PFSK-1 (cell line): ENCODE results near the gene ACTR3.

Source experiments
- POLR2AphosphoS5 ChIP-seq: IDR thresholded peaks from 2 replicates; pipeline ENCODE4 v1.6.1; 2012; ENCODE audit warnings: low read depth, mild to moderate bottlenecking, control low read depth, low read length, moderate library complexity
- TAF1 ChIP-seq: IDR thresholded peaks from 2 replicates; pipeline ENCODE4 v1.6.1; 2012; ENCODE audit warnings: low read length, control low read depth, borderline replicate concordance; ENCODE audit not compliant: insufficient read depth
- TF ChIP-seq, protein P1 (sequence below), 2 experiments: IDR thresholded peaks; 2 replicates each; pipeline versions ENCODE4 v1.6.1 to v1.8.0; 2011 to 2012; ENCODE audit warnings: low read depth in 2 of 2, low read length in 2 of 2, control low read depth in 1 of 2, inconsistent platforms in 1 of 2, mild to moderate bottlenecking in 1 of 2, moderate library complexity in 1 of 2; ENCODE audit not compliant: insufficient read depth in 1 of 2

DNA sequence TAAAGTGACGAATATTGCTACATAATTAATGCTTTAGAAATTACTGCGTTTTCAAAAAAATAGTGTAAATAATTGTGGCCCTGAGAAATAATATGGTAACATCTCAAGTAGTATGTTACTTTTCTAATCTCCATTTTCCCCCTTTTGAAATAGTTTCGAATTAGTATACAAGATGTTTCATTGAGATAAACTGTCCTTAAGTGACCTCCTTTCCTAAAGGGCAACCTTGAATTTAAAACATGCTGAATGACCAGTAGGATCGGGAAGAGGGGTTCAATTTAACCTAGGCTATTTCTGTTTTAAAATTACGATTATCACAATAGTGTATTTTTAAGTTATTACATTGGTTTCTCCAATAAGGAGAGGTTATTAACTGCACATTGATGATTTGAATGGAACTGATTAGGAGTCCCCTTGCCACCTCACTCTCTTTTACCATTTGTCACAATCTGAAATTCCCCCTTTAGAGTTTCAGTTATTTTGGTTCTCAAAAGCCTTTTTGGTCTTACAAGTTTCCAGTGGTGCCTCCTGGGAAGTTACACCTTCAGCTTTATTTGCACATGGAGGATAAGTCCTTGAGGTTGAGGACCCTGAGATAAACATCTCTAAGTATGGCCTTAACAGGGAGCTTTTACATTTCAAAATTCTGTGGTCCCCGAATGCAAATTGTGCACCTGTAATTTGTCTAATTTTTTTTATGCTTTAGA is 2.3 kb downstream of the ACTR3 start:
- TF ChIP-seq POLR2AphosphoS5 (no peak), TAF1 (no peak)
- TF ChIP-seq, protein P1, sequence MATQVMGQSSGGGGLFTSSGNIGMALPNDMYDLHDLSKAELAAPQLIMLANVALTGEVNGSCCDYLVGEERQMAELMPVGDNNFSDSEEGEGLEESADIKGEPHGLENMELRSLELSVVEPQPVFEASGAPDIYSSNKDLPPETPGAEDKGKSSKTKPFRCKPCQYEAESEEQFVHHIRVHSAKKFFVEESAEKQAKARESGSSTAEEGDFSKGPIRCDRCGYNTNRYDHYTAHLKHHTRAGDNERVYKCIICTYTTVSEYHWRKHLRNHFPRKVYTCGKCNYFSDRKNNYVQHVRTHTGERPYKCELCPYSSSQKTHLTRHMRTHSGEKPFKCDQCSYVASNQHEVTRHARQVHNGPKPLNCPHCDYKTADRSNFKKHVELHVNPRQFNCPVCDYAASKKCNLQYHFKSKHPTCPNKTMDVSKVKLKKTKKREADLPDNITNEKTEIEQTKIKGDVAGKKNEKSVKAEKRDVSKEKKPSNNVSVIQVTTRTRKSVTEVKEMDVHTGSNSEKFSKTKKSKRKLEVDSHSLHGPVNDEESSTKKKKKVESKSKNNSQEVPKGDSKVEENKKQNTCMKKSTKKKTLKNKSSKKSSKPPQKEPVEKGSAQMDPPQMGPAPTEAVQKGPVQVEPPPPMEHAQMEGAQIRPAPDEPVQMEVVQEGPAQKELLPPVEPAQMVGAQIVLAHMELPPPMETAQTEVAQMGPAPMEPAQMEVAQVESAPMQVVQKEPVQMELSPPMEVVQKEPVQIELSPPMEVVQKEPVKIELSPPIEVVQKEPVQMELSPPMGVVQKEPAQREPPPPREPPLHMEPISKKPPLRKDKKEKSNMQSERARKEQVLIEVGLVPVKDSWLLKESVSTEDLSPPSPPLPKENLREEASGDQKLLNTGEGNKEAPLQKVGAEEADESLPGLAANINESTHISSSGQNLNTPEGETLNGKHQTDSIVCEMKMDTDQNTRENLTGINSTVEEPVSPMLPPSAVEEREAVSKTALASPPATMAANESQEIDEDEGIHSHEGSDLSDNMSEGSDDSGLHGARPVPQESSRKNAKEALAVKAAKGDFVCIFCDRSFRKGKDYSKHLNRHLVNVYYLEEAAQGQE (IDR thresholded peaks at IDR 0.05; ENCODE audit: insufficient read depth in 1 of 2, low read depth in 2 of 2, low read length in 2 of 2): no peak
